Measurements from ENCODE around the gene HIPK3. TPM values are rescaled to one million over a fixed set of nuclear protein-coding genes. Genes with fewer than 3 reads are reported as not detected.
A peak's percentile ranks its signal among the peaks of the same experiment; 100 is the strongest.
"Not testable (repeated sequence)": the region's sequence is repeated elsewhere in the genome, so short reads cannot be mapped to it uniquely, and the experiment has no call there.

Gene HIPK3
- polyA plus RNA-seq (2013, experiment 1 of 2; ENCODE audit: insufficient read length): 17.2 TPM
- 17.6 TPM for polyA plus RNA-seq (2013, experiment 2 of 2; ENCODE audit: insufficient read length)

DNA sequence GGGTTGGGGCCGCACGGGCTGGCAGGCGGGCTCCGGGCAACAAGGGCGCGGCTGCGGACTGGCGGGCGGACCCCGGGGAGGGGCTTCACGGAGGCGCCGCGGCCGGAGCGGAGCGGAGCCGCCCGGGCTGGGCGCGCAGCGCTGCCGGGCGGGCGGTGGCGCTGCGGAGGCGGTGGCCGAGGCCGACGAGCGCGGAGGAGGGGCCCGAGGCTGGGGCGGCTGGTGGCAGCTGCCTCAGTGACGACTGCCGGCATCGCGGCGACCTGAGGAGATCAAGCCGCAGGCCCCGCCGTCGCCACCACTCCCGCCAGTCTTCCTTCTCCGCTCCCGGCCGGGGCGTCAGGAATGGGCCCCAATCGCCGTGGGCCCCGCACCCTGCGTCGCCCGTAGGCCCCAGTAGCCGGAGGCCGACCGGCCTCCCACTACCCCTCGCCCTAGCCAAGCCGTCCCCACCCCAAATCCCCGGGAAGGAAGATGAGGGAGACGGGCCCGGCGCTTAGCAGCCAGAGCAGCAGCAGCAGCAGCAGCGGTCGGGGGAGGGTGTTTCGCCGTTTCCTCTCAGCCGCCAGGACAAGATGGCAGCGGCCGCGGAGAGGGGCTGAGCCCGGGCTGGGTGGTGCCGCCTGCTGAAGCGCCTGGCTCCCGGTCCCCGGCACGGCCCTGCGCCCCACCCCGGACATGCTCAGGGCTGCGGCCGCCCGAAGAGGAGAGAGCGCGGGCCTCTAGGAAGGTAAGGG is at the start of gene HIPK3:
TSS of gene HIPK3 (plus strand) at position 222 of the 737 bp plus-strand sequence.
- DNase-seq: peak; percentile 85

DNA sequence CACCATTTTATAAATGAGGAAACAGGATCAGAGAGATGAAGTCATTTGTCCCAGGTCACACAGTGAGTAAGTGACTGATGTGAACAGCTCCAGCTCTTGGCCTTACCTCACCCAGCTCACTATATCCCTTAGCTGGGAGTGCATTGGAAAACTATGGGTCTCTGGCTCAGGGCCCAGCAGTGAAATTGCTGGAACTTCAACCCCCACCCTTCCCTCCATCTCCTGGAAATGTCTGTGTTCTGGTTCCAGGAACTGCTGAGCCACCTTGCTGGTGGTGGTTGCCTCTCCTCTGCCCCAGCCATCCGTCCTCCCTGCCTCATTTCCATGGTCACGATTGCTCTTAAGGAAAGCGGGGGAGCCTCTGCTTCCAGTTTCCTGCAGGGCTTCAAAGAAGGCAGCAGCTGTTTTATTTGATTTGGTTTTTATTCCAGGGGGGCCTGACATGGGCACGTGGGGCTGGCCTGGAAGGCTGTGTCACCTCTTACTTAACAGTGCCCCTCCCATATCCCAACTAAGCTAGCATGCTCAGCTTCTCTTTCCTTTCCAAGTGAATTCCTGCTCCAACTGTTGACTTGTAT is 49.7 kb upstream of the HIPK3 start:
- DNase-seq: peak; percentile 33

DNA sequence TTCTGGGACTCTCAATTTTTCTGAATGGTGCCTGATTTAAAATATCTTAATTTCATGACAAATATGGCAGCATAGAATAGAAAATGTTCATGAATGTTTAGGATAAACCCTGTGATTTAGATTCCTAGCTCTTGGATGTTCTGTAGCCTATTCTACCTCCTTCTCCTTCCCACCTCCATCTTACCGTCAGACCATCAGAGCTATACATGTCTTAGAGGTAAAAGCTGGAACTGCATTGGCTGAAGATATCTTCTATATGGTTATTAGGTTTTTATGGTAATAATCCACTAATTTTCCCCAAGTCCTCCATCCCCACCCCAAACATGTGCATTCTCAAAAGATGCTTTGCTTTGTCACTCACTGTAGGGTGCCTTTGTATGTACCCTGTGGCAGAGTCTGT is 49.0 kb upstream of the HIPK3 start:
- DNase-seq: no peak

DNA sequence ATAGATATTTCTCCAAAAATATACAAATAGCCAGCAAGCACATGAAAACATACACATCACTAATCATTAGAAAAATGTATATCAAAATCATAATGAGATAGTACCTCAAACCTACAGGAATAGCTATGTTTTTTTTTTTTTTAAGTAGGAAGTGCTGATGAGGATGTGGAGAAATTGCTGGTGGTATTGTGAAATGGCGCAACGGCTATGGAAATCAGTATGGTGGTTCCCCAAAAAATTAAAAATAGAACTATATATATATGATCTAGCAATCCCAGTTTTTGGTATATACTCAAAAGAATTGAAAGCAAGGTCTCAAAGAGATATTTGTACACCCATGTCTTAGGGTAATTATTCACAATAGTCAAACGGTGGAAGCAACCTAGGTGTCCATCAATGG is 46.0 kb upstream of the HIPK3 start:
- DNase-seq: no peak

DNA sequence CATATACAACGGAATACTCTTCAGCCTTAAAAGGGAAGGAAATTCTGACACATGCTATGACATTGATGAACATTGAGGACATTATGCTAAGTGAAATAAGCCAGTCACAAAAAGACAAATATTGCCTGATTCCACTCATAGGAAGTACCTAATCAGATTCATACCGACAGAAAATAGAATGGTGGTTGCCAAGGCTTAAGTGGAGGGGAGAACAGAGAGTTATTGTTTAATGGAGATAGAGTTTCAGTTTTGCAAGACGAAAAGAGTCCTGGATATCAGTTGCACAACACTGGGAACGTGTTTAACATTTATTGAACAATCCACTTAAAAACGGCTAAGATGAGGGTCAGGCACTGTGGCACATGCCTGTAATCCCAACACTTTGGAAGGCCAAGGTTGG is 45.6 kb upstream of the HIPK3 start:
- no peak for DNase-seq

DNA sequence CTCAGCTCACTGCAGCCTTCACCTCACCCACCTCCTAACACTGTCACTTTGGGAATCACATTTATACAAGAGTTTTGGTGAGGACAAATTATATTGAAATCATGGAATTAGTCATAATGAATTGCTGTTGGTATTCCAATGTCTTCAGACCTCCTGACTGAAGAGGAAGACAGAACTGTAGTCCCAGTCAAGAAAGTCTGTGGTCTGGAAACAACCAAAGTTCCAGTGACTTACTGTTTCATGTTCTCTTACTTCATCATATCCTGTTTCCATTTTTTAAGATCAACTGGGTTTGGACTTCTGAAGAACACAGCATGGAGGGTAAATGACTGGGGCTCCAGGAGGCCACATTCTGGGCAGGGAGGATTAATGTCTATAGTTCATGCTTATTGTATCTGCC is 43.0 kb upstream of the HIPK3 start:
- no peak for DNase-seq

DNA sequence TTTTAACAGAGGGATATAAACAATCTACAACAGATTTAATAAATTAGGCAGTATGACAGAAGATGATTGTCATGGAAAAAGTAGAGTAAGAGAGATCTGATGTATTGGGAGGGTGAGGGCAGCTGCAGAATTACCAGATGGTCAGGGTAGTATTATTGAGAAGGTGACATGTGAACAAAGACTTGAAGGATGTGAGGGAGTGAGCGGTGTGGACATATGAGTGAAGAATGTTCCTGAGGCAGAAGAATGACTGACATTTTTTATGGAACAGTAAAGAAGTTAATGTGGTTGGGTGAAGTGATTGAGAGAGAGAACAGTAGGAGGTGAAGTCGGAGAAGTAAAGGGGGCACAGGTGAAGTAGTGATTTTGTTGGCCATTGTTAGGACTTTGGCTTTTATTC is 42.4 kb upstream of the HIPK3 start:
- DNase-seq: no peak

DNA sequence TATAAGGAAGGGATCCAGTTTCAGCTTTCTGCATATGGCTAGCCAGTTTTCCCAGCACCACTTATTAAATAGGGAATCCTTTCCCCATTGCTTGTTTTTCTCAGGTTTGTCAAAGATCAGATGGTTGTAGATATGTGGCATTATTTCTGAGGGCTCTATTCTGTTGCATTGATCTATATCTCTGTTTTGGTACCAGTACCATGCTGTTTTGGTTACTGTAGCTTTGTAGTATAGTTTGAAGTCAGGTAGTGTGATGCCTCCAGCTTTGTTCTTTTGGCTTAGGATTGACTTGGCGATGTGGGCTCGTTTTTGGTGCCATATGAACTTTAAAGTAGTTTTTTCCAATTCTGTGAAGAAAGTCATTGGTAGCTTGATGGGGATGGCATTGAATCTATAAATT is 40.5 kb upstream of the HIPK3 start:
- DNase-seq: not testable (repeated sequence)

DNA sequence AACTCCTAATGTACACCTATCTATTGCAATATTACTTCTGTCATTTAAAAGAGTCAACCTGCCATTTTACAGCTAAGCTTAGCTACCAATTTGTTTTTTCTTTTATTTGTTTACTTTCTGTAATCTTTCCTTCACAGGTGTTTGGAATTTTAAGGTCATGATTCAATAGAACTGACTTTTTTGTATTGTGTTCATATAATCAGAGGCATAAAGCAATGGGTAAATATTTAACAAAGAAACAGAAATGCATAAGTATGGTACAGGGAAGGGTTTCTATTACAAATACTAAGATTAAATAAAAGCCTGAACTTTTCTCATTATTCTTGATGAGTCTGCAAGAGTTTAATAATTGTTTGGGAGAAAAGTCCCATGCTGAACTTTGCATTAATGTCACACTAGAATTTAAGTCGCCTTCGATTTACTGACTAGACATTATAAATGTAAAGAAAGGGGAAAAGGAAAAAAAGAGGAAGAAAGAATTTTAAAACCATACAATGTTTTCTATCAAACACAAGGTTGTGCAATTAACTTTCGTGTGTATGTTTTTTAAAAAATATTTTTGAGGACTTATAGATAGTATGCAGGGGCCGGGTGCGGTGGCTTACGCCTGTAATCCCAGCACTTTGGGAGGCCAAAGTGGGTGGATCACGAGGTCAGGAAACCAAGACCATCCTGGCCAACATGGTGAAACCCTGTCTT is 35.0 kb upstream of the HIPK3 start:
- no peak for DNase-seq

DNA sequence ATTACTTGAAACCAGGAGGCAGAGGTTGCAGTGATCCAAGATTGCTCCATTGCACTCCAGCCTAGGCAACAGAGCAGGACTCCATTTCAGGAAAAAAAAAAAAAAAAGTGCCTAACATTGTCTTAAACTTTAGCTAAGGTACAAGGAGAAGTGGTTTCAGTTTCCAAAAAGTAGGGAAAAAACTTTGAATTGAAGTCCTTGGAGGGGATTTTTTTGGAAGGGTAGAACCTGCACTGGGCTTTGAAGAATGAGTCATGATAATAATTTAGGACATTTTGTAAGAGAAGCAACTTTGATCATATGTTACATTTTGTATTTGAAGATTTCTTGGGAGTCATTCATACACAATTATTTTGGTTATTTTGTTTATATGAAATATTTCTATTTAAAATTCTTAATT is 31.8 kb upstream of the HIPK3 start:
- DNase-seq: no peak

DNA sequence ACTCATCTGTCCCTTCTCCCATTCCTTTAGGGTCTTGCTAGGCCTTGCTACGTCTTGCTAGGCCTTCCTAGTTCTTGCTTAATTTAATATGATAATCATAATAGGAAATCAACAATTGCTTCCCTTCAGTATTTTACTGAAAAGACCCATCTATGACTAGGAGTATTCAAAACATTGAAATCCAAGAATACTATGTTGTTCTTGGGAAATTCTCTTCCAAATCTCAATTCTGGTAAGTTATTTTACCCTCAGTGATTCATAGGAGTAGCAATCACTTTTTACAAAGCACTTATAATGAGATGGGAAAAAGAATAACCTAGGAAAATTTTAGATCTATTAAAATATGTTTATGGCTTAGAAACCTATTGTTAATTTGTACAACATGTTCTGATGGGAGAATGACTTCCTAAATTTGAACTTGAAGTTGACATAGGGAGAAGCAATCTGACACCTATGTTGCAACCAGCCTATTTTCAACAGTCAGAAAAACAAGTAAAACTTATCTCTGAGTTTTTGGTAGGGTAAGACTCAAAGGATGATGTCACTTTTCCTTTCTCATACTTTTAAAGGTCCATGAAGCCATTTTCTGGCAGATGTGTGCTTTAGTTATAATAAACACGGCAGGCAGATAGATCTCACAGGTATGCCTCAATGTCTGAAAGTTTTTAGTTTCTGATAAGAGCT is 29.5 kb upstream of the HIPK3 start:
- peak; percentile 4 for DNase-seq

DNA sequence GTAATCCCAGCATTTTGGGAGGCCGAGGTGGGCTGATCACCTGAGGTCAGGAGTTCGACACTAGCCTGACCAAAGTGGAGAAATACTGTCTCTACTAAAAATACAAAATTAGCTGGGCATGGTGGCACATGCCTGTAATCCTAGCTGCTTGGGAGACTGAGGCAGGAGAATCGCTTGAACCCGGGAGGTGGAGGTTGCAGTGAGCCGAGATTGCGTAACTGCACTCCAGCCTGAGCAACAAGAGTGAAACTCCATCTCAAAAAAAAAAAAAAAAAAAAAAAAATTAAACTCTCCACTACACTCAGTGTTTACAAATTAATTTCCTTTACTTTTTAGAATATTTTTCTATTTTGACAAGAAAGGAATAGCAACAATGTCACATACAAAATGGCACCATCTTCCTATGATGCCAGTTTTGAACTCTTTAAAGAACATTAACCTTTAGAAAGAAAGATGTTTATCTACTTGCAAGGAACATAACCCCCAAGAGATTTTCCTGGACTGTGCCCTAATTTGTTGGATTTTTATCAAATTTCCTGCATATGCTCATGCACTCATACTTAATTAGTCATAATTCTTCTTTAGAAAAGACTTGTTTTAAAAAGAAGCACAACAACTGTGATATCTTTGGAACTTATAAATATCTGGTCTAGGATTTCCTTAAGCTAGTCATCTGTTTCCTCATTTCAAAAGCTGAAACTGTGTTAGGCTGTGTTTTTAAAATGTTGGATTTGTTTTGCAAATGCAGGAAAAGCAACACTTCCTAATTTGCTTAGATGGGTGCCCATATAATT is 22.6 kb upstream of the HIPK3 start:
- DNase-seq: peak; percentile 1

DNA sequence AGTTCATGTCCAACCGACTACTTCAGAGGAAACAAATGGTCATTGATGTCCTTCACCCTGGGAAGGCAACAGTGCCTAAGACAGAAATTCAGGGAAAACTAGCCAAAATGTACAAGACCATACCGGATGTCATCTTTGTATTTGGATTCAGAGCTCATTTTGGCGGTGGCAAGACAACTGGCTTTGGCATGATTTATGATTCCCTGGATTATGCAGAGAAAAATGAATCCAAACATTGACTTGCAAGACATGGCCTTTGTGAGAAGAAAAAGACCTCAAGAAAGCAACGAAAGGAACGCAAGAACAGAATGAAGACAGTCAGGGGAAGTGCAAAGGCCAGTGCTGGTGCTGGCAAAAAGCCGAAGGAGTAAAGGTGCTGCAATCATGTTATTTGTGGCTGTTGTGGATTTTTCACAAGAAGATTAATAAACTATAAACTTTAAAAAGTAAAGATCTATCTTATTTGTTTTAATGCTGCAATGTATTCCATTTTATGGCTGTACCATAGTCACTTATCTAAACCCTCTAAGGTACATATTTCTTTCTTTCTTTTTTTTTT is 20.1 kb upstream of the HIPK3 start:
- no peak for DNase-seq

DNA sequence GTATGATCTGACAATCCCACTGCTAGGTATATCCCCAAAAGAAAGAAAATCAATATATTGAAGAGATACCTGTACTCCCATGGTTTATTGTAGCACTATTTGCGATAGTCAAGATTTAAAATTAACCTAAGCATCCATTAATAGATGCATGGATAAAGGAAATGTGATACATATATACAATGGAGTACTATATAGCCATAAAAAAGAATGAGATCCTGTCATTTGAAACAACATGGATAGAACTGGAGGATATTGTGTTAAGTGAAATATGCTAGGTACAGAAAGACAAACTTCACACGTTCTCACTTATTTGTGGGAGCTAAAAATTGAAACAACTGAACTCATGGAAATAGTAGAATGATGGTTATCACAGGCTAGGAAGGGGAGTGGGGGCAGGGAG is 14.6 kb upstream of the HIPK3 start:
- DNase-seq: no peak

DNA sequence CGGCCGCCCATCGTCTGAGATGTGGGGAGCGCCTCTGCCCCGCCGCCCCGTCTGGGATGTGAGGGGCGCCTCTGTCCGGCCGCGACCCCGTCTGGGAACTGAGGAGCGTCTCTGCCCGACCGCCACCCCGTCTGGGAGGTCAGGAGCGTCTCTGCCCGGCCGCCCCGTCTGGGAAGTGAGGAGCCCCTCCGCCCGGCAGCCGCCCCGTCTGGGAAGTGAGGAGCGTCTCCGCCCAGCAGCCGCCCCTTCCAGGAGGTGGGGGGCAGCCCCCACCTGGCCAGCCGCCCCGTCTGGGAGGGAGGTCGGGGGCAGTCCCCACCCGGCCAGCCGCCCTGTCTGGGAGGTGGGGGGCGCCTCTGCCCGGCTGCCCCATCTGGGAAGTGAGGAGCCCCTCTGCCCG is 13.5 kb upstream of the HIPK3 start:
- not testable (repeated sequence) for DNase-seq

DNA sequence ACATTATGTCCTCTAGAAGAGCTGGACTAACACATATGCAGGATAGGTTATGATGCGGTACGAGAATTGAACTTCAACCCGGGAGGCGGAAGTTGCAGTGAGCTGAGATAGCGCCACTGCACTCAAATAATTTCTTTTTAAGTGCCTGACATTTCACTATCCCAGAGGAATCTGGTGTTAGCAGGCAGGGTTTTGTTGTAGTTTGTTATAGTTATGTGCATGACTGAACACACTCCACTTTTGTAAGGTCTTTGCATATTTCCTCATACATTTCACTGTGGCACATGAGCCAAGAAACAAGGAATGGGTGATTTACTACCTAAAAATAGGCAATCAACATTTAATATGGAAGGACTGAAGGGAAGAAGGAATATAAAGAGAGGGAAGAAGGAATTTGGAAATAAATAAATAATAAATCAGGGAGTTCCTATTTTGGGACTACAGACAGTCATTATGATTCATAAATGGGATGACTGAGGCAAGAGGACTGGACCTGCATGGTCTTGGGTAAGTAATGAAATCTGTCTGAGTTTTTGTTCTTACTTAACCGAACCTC is 8.7 kb upstream of the HIPK3 start:
- DNase-seq: peak; percentile 81

DNA sequence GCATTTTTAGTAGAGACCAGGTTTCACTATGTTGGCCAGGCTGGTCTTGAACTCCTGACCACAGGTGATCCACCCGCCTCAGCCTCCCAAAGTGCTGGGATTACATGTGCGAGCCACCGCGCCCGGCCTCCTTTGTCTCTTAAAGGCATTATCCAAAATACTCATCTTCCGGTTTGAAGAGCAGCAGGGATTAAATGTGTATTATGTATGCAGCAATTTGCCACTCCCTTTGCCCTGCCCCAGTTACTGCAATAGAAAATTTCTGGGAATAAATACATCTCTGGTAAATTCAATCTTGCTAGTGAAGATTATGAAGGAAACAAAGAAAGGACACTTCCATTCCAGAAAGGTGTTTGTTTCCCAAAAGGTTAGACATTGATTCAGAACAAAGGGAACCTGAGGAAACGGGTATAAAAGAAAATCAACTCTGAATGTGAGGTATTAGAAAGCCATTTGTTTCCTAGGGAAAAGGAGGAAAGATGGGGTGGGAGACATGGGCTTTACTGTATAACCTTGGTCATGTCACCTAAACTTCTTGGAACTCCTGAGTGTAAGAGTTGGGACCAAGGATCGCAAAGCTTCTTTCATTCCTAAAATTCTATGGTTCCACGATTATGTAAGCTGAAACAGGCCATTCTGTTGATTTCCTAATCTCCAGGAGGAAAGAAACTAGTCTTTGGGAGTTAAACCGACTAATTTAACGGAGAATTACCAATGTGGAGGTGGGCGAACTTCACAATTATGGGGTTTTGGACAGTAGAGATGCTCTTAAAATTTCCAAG is 959 bp upstream of the HIPK3 start:
- no peak for DNase-seq

DNA sequence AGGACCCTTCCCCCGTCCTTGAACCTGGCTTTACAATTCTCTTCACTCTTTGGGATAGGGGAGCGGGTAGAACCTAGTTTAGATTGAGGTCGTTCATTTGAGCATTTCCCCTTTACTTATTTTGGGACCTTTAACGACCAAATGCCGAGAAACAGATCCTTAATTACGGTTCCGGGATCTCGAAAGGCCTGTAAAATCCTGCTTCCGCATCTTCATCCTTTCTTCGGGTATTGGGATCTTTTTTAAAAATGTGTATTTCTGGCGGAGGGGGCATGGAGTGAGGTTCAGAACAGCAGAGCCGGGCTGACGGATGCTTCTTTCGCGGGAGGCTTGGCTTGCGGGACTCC is 395 bp upstream of the HIPK3 start:
- DNase-seq: no peak

DNA sequence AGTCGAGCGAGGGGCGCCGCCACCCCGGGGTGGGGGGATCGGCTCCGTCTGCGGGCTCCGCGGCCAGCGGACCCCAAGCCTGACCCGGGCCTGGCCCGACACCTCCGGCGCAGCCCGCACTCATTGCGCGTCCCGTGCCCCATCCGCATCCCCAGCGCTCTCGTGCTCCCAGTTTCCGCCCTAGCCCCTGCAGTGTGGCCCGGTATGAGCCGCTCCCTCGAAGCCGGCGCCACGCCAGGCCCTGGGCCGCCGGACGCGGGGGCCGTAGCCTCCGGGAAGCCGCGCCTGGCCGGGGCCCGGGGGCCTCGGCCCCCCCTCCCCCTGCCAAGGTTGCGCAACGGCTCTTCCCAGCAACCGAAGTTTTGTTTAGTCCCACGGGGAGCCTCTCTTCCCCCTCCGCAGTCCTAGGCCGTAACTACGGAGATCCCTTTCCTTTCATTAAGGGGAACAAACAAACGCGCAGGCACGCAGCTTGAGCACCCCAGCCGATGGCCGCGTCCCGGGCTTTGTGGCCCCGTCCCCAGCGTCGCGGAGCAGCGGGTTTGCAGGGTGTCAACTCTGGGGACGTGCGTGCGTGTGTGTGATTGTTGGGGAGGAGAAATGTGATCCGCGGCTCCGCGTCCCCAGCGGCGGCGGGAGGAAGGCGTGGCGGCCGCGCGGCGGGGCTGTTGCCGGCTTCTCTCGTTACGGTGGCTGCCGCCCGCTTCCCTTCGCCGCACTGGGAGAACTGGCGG is 883 bp downstream of the HIPK3 start:
- peak; percentile 86 for DNase-seq

DNA sequence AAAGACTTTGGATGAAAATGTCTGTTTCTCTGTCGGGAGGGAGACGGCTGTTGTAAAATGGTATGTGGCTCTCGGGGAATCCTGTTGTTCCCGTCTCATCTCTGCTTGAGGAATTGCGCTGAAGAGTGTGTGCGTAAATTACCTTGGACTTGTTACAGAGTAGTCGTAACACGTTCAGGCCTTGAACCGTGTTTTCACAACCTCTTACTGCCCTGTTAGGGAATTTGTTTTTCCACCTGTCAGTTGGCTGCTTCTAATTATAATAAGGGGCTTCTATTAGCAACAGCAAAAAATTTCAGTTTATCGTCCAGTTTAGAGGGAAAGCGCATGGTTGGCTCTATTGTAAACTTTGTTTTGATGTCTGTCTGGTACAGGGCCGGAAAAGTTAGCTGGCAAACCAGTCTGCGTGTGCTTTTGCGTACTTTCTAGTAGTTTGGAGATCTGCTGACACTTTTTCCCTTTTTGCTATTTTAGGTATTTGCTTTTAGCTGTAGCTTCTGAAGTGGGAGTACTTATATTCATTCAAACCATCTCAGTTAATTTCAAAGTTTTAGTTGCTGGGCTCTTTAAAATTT is 1.5 kb downstream of the HIPK3 start:
- peak; percentile 26 for DNase-seq

Data from fibroblast of skin of abdomen (primary cell).